Spleen (tissue), 11 donors: Measurements from ENCODE around the gene ROBO1. TPM values are rescaled to one million over a fixed set of nuclear protein-coding genes. Genes with fewer than 3 reads are reported as not detected.

Experiments used
- DNase-seq: peaks from one replicate; pipeline ENCODE4 v3.0.0-alpha.2; 2020
- H3K27ac ChIP-seq, 8 donors: fragments of 200-600 bp; sonication (generic) in 7 of 8; 1 replicate in 4 of 8; 2 replicates in 4 of 8; pipeline versions ENCODE4 v1.5.0 to v1.8.0; 2016 to 2021; ENCODE audit warnings: inconsistent platforms in 4 of 8, mild to moderate bottlenecking in 4 of 8, moderate library complexity in 1 of 8
- H3K27me3 ChIP-seq, 7 donors: fragments of 200-600 bp; sonication (generic) in 6 of 7; replicated peaks in 1 of 7; 1 replicate in 4 of 7; 2 replicates in 3 of 7; pipeline versions ENCODE4 v1.5.0 to v1.8.0; 2016 to 2021; ENCODE audit warnings: inconsistent platforms in 3 of 7, mild to moderate bottlenecking in 1 of 7
- H3K36me3 ChIP-seq, 6 donors: fragments of 200-600 bp; sonication (generic) in 5 of 6; 1 replicate in 4 of 6; 2 replicates in 2 of 6; pipeline versions ENCODE4 v1.5.0 to v1.8.0; 2016 to 2021; ENCODE audit warnings: inconsistent platforms in 2 of 6
- H3K4me1 ChIP-seq, 6 donors: fragments of 200-600 bp; sonication (generic) in 5 of 6; 1 replicate in 3 of 6; 2 replicates in 3 of 6; pipeline versions ENCODE4 v1.5.0 to v1.8.0; 2016 to 2021; ENCODE audit warnings: inconsistent platforms in 3 of 6
- H3K4me3 ChIP-seq, 8 donors: fragments of 200-600 bp; sonication (generic) in 7 of 8; 1 replicate in 4 of 8; 2 replicates in 4 of 8; pipeline versions ENCODE4 v1.5.0 to v1.8.0; 2016 to 2021; ENCODE audit warnings: inconsistent platforms in 4 of 8, mild to moderate bottlenecking in 4 of 8, moderate library complexity in 2 of 8
- H3K9me3 ChIP-seq, 8 donors: fragments of 200-600 bp; sonication (generic) in 7 of 8; 1 replicate in 4 of 8; 2 replicates in 4 of 8; pipeline versions ENCODE4 v1.5.0 to v1.8.0; 2016 to 2021; ENCODE audit warnings: inconsistent platforms in 4 of 8
- POLR2A ChIP-seq, 3 donors: fragments of 450-650 bp; IDR thresholded peaks; one replicate each; pipeline ENCODE4 v1.5.1; 2017; ENCODE audit warnings: antibody characterized with exemption in 3 of 3, mild to moderate bottlenecking in 1 of 3
- POLR2AphosphoS5 ChIP-seq, 3 donors: sonication (generic); formaldehyde crosslinking; IDR thresholded peaks; one replicate each; pipeline ENCODE4 v1.5.1; 2017; ENCODE audit warnings: antibody characterized with exemption in 3 of 3
- WGBS, 5 donors: extraction: QIAGEN DNeasy Blood & Tissue Kit in 3 of 5; methylation state at CpG; one replicate each; pipeline versions ENCODE4 v1.1.5 to v1.1.7; 2013 to 2018; 5-methylcytosine and 5-hydroxymethylcytosine counted together
- intact Hi-C: fragments of 100-400 bp; cut with DNase I; formaldehyde crosslinking; loops from one replicate; pipeline ENCODE4 v1.15.0; 2023; ENCODE audit warnings: low total_unique reads
- polyA plus RNA-seq, 3 donors: library from polyadenylated mRNA; stranded (reverse); fragments of 200-250 nt; gene quantifications; one replicate each; pipeline ENCODE4 v1.2.1, GENCODE V29; 2013
- total RNA-seq, 7 donors: library from RNA; depleted of rRNA in 3 of 7; stranded (reverse); fragments of >200 nt in 3 of 7; fragmentation: NEBNext Ultra II Directional in 4 of 7; extraction: Animal tissue kit (Norgen Biotek cat#: 25700) in 4 of 7; gene quantifications; one replicate each; pipeline versions ENCODE4 v1.1.0 to v1.2.1, GENCODE V29; 2016 to 2021
- TF ChIP-seq, protein P1 (sequence below), 11 experiments: fragments of 200-600 bp in 7 of 11; fragments of 450-650 bp in 4 of 11; sonication (generic) in 4 of 11; IDR thresholded peaks in 8 of 11; conservative IDR thresholded peaks in 3 of 11; 1 replicate in 7 of 11; 2 replicates in 4 of 11; pipeline versions ENCODE4 v1.4.0 to v1.8.0; 2016 to 2021; ENCODE audit warnings: antibody characterized with exemption in 11 of 11, inconsistent platforms in 4 of 11, mild to moderate bottlenecking in 1 of 11
- donor health status: healthy with polysubstance abuse.
- donor health status: DM: no; HTN: no; CAD: no; lungs with moderate emphysema.
- donor health status: DM: no; HTN: no; CAD: no.
- donor health status: Bipolar disorder and iron deficiency.
- donor health status: healthy.
- donor health status: DM: no; HTN: no; CAD: no.
- donor health status: DM: yes; HTN: yes; CAD: no.

Gene ROBO1
- total and polyA plus RNA-seq, 10 donors: 3.4 to 37.3 (median 26.0) TPM

DNA sequence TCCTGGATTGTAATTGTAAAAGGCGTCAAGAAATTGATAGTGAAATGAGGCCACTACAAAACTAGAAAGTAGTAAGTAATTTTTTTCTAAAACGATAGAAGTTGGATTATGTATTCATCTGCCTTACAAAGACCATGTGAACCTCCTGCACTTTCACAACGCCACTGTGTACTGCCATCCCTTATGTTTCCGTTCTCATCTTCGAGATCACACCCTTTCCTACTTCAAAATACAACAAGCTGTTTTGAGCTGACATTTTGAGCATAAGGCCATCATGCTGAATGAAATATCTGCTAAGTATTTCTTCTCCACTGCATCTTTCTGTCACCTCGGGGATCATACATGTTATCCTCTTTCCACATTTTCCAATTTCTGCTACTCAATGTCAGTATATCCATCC, 885.5 kb downstream of the ROBO1 start:
- 80 to 96% (median 89%) methylated on average over 6 of the region's 6 CpGs for WGBS, 5 donors
- peaks cover 0 to 3% (median 0%) of the 10 kb centered on the region in 6 donors for H3K4me1 ChIP-seq
- intact Hi-C loops: no loop called here
- H3K27me3 ChIP-seq: no peaks in the 10 kb centered on the region
- TF ChIP-seq, protein P1, sequence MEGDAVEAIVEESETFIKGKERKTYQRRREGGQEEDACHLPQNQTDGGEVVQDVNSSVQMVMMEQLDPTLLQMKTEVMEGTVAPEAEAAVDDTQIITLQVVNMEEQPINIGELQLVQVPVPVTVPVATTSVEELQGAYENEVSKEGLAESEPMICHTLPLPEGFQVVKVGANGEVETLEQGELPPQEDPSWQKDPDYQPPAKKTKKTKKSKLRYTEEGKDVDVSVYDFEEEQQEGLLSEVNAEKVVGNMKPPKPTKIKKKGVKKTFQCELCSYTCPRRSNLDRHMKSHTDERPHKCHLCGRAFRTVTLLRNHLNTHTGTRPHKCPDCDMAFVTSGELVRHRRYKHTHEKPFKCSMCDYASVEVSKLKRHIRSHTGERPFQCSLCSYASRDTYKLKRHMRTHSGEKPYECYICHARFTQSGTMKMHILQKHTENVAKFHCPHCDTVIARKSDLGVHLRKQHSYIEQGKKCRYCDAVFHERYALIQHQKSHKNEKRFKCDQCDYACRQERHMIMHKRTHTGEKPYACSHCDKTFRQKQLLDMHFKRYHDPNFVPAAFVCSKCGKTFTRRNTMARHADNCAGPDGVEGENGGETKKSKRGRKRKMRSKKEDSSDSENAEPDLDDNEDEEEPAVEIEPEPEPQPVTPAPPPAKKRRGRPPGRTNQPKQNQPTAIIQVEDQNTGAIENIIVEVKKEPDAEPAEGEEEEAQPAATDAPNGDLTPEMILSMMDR (IDR thresholded peaks at IDR 0.05 in 8 of 11, conservative IDR thresholded peaks at IDR 0.05 in 3 of 11): no peak
- TF ChIP-seq POLR2AphosphoS5 (IDR thresholded peaks at IDR 0.05): no peak
- no peak for TF ChIP-seq POLR2A (IDR thresholded peaks at IDR 0.05)
- H3K4me3 ChIP-seq: no peak overlapping the region
- no peak overlapping the region for H3K27ac ChIP-seq
- no peaks in the 10 kb centered on the region for H3K9me3 ChIP-seq
- DNase-seq: no peak
- no peaks in the 10 kb centered on the region for H3K36me3 ChIP-seq

DNA sequence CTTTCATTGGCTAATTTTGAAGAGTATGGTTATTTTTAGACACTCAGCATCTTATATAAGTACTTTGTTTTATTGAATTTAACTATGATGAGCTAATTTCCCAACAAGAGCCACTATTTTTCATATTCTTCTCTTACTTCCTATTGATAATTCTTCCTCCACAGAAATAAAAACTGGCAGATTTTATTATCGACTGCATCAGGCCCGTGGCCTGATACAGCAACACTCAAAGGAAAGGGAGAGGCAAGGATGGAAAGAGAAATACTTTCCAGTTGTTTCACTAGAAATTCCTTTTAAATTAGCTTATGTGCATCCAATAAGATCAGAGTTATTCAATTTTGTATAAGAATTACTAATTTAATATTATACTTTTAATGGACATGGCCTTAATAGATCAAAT, 886.3 kb downstream of the ROBO1 start:
- no peak for TF ChIP-seq POLR2AphosphoS5 (IDR thresholded peaks at IDR 0.05)
- TF ChIP-seq, protein P1 (IDR thresholded peaks at IDR 0.05 in 8 of 11, conservative IDR thresholded peaks at IDR 0.05 in 3 of 11): no peak
- TF ChIP-seq POLR2A (IDR thresholded peaks at IDR 0.05): no peak
- WGBS, 5 donors: 76 to 95% (median 87%) methylated on average over 2 of the region's 2 CpGs

DNA sequence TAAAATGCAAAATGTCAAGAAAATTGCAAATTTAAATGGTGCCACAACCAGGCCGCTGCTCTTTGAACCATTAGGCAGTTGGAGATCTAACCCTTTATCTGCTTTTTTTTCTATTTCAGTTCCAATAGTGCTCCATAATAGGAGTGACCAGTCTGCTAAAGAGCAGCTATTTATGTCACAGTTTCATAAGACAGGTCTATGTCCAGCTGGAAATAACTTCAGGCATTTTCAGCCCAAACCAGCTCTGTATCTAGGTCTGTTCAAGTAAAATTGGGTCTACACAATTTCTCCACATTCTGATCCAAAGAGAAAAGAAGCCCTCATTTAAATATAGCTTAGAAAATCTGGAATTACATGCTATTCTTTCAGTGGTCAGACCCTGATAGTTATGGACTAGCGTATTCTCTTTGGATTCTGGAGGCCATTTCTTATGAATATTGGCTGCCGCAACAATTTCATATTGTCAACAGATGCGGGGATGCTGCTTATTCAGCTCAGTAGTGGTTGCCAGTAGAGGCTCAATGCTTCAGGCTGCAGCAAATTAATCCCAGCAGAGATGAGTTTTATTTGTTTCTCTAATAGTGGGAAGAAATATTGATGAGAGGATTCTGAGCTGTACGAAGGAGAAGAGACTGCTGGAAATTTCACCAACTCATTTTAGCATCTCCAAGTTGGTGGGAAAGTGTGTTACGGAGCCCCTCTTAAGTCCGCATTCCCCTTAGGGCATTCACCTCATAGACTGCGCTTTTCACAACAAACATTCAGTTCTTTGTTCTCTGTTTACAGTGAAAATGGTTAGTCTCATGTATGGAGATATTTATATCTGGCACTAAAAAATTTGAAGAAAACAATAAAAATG, 887.0 kb downstream of the ROBO1 start:
- intact Hi-C loops: no loop called here
- Histone ChIP-seq H3K36me3 (no peaks in the 10 kb centered on the region), H3K4me1 (peaks cover 0 to 3% (median 0%) of the 10 kb centered on the region in 6 donors), H3K4me3 (no peak overlapping the region), H3K9me3 (peaks cover 0 to 3% (median 0%) of the 10 kb centered on the region in 8 donors), H3K27me3 (no peaks in the 10 kb centered on the region), H3K27ac (no peak overlapping the region)
- TF ChIP-seq POLR2A (IDR thresholded peaks at IDR 0.05) (no peak), POLR2AphosphoS5 (IDR thresholded peaks at IDR 0.05) (no peak)
- TF ChIP-seq, protein P1 (IDR thresholded peaks at IDR 0.05 in 8 of 11, conservative IDR thresholded peaks at IDR 0.05 in 3 of 11): no peak
- no peak for DNase-seq
- WGBS, 5 donors: 86 to 94% (median 88%) methylated on average over 8 of the region's 8 CpGs

More for the DNA sequence above, 886.3 kb downstream of the ROBO1 start:
- H3K27me3 ChIP-seq: no peaks in the 10 kb centered on the region
- H3K4me1 ChIP-seq: peaks cover 0 to 3% (median 0%) of the 10 kb centered on the region in 6 donors
- no peak for DNase-seq
- H3K9me3 ChIP-seq: no peaks in the 10 kb centered on the region
- intact Hi-C loops: no loop called here
- no peaks in the 10 kb centered on the region for H3K36me3 ChIP-seq
- no peak overlapping the region for H3K4me3 ChIP-seq
- H3K27ac ChIP-seq: no peak overlapping the region

DNA sequence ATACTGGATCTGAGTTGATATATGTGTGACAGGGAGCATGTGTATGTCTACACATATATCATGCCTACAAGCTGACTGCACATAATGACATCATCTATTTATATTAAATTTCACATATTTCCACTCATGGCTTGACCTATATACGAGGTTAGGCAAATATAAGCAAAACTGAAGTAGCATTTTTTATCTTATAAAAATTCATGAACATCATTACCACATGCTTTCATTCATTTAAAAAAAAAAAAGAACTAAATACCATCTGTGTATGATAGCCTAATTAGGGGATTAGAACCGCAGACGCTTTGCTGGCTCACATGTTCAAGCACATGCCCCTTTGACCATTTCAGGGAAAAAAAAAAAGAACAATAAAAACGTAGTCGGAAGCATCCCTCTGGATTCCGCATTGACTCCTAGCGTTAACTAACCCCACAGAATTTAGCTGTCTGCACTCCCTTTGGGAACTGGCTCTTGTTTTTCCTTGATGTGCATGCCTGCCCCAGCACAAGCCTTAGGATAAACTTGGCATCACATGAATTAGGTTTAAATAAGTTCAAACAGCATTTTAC, 888.4 kb downstream of the ROBO1 start:
- no peak for DNase-seq
- intact Hi-C loops: no loop called here
- Histone ChIP-seq H3K4me1 (peaks cover 0 to 3% (median 0%) of the 10 kb centered on the region in 6 donors), H3K9me3 (peaks cover 0 to 4% (median 0%) of the 10 kb centered on the region in 8 donors), H3K27me3 (no peaks in the 10 kb centered on the region), H3K36me3 (no peaks in the 10 kb centered on the region), H3K4me3 (no peak overlapping the region), H3K27ac (no peak overlapping the region)
- no peak for TF ChIP-seq POLR2AphosphoS5 (IDR thresholded peaks at IDR 0.05)
- TF ChIP-seq, protein P1 (IDR thresholded peaks at IDR 0.05 in 8 of 11, conservative IDR thresholded peaks at IDR 0.05 in 3 of 11): no peak
- no peak for TF ChIP-seq POLR2A (IDR thresholded peaks at IDR 0.05)
- WGBS, 5 donors: 83 to 93% (median 90%) methylated on average over 7 of the region's 7 CpGs
